PFSK-1 (cell line): ENCODE measurements around the gene PATE2.

ENCODE experiments used
- FOXP2 ChIP-seq: optimal IDR thresholded peaks from 2 replicates; pipeline ENCODE3; 2011; ENCODE audit warnings: borderline replicate concordance, control low read depth, inconsistent platforms; ENCODE audit not compliant: insufficient read depth; ENCODE audit errors: extremely low read length, extremely low read depth
- POLR2AphosphoS5 ChIP-seq: IDR thresholded peaks from 2 replicates; pipeline ENCODE4 v1.6.1; 2012; ENCODE audit warnings: low read depth, mild to moderate bottlenecking, control low read depth, low read length, moderate library complexity
- REST ChIP-seq, 2 experiments: IDR thresholded peaks; 2 replicates each; pipeline versions ENCODE4 v1.6.1 to v1.8.0; 2011 to 2012; ENCODE audit warnings: low read depth in 2 of 2, low read length in 2 of 2, control low read depth in 1 of 2, inconsistent platforms in 1 of 2, mild to moderate bottlenecking in 1 of 2, moderate library complexity in 1 of 2; ENCODE audit not compliant: insufficient read depth in 1 of 2
- SIN3A ChIP-seq: IDR thresholded peaks from 2 replicates; pipeline ENCODE4 v1.6.1; 2012; ENCODE audit warnings: mild to moderate bottlenecking, low read length, moderate library complexity, borderline replicate concordance; ENCODE audit not compliant: insufficient read depth
- TAF1 ChIP-seq: IDR thresholded peaks from 2 replicates; pipeline ENCODE4 v1.6.1; 2012; ENCODE audit warnings: low read length, control low read depth, borderline replicate concordance; ENCODE audit not compliant: insufficient read depth

The PATE2 gene

GRCh38 chr11:125790825-125791224 lies 12.2 kb upstream of the PATE2 start:
- TF ChIP-seq POLR2AphosphoS5, result no peak
- no peak for TF ChIP-seq FOXP2
- no peak for TF ChIP-seq REST (IDR thresholded peaks at IDR 0.05; ENCODE audit: insufficient read depth in 1 of 2, low read depth in 2 of 2, low read length in 2 of 2)
- TF ChIP-seq SIN3A, result no peak
- TF ChIP-seq TAF1, result no peak

GRCh38 chr11:125787827-125788226 lies 9.2 kb upstream of the PATE2 start, which contains the start of gene PATE3:
PATE3 (plus strand) TSS chr11:125788127; CDS start chr11:125788152, 25 bp downstream.
- TF ChIP-seq FOXP2, result no peak
- no peak for TF ChIP-seq REST (IDR thresholded peaks at IDR 0.05; ENCODE audit: insufficient read depth in 1 of 2, low read depth in 2 of 2, low read length in 2 of 2)
- no peak for TF ChIP-seq SIN3A
- TF ChIP-seq TAF1, result no peak
- no peak for TF ChIP-seq POLR2AphosphoS5

- no peak for TF ChIP-seq TAF1
- TF ChIP-seq REST (IDR thresholded peaks at IDR 0.05; ENCODE audit: insufficient read depth in 1 of 2, low read depth in 2 of 2, low read length in 2 of 2), result no peak
- TF ChIP-seq SIN3A, result no peak
- TF ChIP-seq FOXP2, result no peak
- TF ChIP-seq POLR2AphosphoS5, result no peak
Measured at GRCh38 chr11:125784678-125785077, 6.0 kb upstream of the PATE2 start.

- TF ChIP-seq SIN3A, result no peak
- TF ChIP-seq POLR2AphosphoS5, result no peak
- no peak for TF ChIP-seq REST (IDR thresholded peaks at IDR 0.05; ENCODE audit: insufficient read depth in 1 of 2, low read depth in 2 of 2, low read length in 2 of 2)
- TF ChIP-seq FOXP2, result no peak
- no peak for TF ChIP-seq TAF1
Measured at GRCh38 chr11:125777309-125777708, 1.3 kb downstream of the PATE2 start.

GRCh38 chr11:125773516-125773915 lies 5.1 kb downstream of the PATE2 start:
- no peak for TF ChIP-seq FOXP2
- TF ChIP-seq POLR2AphosphoS5, result no peak
- no peak for TF ChIP-seq TAF1
- TF ChIP-seq REST (IDR thresholded peaks at IDR 0.05; ENCODE audit: insufficient read depth in 1 of 2, low read depth in 2 of 2, low read length in 2 of 2), result no peak
- no peak for TF ChIP-seq SIN3A
